Lower leg skin (tissue), 3 donors: ENCODE results near the gene AUTS2.

Experiments
- POLR2A ChIP-seq, 2 donors: fragments of 450-650 bp; IDR thresholded peaks; one replicate each; pipeline ENCODE4 v1.6.1; 2016 to 2017; ENCODE audit warnings: antibody characterized with exemption in 2 of 2, mild to moderate bottlenecking in 1 of 2, moderate library complexity in 1 of 2
- TF ChIP-seq, protein P1 (sequence below), 3 donors: fragments of 450-650 bp; IDR thresholded peaks; one replicate each; pipeline ENCODE4 v1.5.1; 2016; ENCODE audit warnings: antibody characterized with exemption in 3 of 3, mild to moderate bottlenecking in 3 of 3, moderate library complexity in 2 of 3

DNA sequence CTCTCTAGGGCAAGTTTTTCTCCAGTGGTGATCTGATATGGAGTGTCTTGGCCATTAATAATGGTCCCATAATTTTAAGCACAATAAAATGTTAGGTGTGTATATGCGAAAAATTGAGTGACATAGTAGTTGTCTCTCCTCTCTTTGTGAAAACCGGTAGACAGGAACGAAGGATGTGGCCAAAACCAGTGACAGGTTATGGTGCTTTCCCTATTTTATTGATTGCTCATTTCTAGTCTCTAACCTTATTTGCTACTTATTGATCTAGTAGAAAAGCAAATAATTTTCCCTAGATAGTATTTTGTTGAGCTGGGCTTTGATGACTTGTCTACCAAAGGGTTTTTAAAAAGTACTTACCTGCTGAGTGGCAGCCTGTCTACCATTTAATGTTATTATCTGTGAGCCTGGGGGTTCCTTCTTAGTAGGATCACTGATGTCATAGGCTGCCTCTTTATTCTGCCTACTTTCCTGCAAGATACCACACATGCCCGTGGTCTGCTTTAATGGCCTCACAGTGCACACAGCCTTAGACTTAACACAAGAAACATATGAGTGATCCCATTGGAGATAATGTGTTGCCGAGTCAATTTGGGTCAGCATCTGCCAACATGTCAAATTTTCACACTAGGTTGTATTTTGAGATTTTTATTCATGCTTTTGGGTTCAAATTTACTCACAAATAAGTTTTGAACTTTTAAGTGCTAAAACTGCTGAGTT lies 100.0 kb downstream of the AUTS2 start:
- TF ChIP-seq, protein P1, sequence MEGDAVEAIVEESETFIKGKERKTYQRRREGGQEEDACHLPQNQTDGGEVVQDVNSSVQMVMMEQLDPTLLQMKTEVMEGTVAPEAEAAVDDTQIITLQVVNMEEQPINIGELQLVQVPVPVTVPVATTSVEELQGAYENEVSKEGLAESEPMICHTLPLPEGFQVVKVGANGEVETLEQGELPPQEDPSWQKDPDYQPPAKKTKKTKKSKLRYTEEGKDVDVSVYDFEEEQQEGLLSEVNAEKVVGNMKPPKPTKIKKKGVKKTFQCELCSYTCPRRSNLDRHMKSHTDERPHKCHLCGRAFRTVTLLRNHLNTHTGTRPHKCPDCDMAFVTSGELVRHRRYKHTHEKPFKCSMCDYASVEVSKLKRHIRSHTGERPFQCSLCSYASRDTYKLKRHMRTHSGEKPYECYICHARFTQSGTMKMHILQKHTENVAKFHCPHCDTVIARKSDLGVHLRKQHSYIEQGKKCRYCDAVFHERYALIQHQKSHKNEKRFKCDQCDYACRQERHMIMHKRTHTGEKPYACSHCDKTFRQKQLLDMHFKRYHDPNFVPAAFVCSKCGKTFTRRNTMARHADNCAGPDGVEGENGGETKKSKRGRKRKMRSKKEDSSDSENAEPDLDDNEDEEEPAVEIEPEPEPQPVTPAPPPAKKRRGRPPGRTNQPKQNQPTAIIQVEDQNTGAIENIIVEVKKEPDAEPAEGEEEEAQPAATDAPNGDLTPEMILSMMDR (IDR thresholded peaks at IDR 0.05) = no peak
- no peak for TF ChIP-seq POLR2A (IDR thresholded peaks at IDR 0.05)
